Activated CD4-positive, alpha-beta memory T cell treated with anti-CD3 and anti-CD28 coated beads for 36 hours (primary cell): ENCODE measurements around the gene DAPK2. TPM values are rescaled to one million over a fixed set of nuclear protein-coding genes. Genes with fewer than 3 reads are reported as not detected.
A peak's percentile ranks its signal among the peaks of the same experiment; 100 is the strongest.

Source experiments
- CTCF ChIA-PET: fragments of 350-600 bp; sonication (Branson Sonifier 250); formaldehyde crosslinking; loops from one replicate; lab custom pipeline; 2021; ENCODE audit warnings: antibody characterized with exemption, inconsistent platforms; lab: Charles Lee
- POLR2A ChIA-PET: fragments of 350-600 bp; sonication (Branson Sonifier 250); formaldehyde crosslinking; loops from one replicate; lab custom pipeline; 2021; ENCODE audit warnings: antibody characterized with exemption; lab: Charles Lee
- DNase-seq: peaks from one replicate; pipeline ENCODE4 v3.0.0-alpha.2; 2020
- H3K27ac Mint-ChIP-seq: one replicate; pipeline ENCODE4 v1.8.0; 2021; ENCODE audit warnings: mixed read lengths
- H3K27me3 Mint-ChIP-seq: one replicate; pipeline ENCODE4 v1.8.0; 2021; ENCODE audit warnings: mixed read lengths
- H3K36me3 Mint-ChIP-seq: one replicate; pipeline ENCODE4 v1.8.0; 2021; ENCODE audit warnings: mixed read lengths
- H3K4me1 Mint-ChIP-seq: one replicate; pipeline ENCODE4 v1.8.0; 2021; ENCODE audit warnings: low read depth, mixed read lengths
- H3K4me3 Mint-ChIP-seq: one replicate; pipeline ENCODE4 v1.8.0; 2021; ENCODE audit warnings: mild to moderate bottlenecking, mixed read lengths
- H3K9me3 Mint-ChIP-seq: one replicate; pipeline ENCODE4 v1.8.0; 2021; ENCODE audit warnings: mixed read lengths
- intact Hi-C: fragments of 100-400 bp; cut with micrococcal nuclease; formaldehyde crosslinking; loops from one replicate; pipeline ENCODE4 v1.15.1; 2023
- total RNA-seq, 2 experiments: library from RNA; stranded (reverse); gene quantifications; one replicate each; pipeline ENCODE4 v1.2.3, GENCODE V29; 2021

The DAPK2 gene
- total RNA-seq, 2 experiments from 2014 or later = 0.81 to 0.87 TPM

GRCh38 chr15:64019764-64020163, 26.5 kb downstream of the DAPK2 start:
- Mint-ChIP-seq H3K4me3 (no peak overlapping the region), H3K27me3 (no peaks in the 10 kb centered on the region), H3K9me3 (peaks cover 5% of the 10 kb centered on the region), H3K36me3 (no peaks in the 10 kb centered on the region), H3K4me1 (no peaks in the 10 kb centered on the region), H3K27ac (no peak overlapping the region)
- CTCF ChIA-PET = no interaction called here
- intact Hi-C loops = no loop called here
- no peak for DNase-seq
- POLR2A ChIA-PET = no interaction called here

- CTCF ChIA-PET = no interaction called here
- POLR2A ChIA-PET = no interaction called here
- Mint-ChIP-seq H3K27me3 (no peaks in the 10 kb centered on the region), H3K4me3 (no peak overlapping the region), H3K4me1 (peaks cover 9% of the 10 kb centered on the region), H3K27ac (no peak overlapping the region), H3K36me3 (no peaks in the 10 kb centered on the region), H3K9me3 (peaks cover 5% of the 10 kb centered on the region)
- intact Hi-C loops = no loop called here
- no peak for DNase-seq
These were observed 28.6 kb downstream of the DAPK2 start for GRCh38 chr15:64017591-64018163.

- peaks cover 9% of the 10 kb centered on the region for H3K4me1 Mint-ChIP-seq
- no peak for DNase-seq
- no peak overlapping the region for H3K4me3 Mint-ChIP-seq
- no peaks in the 10 kb centered on the region for H3K36me3 Mint-ChIP-seq
- no peaks in the 10 kb centered on the region for H3K27me3 Mint-ChIP-seq
- intact Hi-C loops = no loop called here
- peaks cover 5% of the 10 kb centered on the region for H3K9me3 Mint-ChIP-seq
- H3K27ac Mint-ChIP-seq = no peak overlapping the region
- ChIA-PET CTCF (no interaction called here), POLR2A (no interaction called here)
These were observed 29.1 kb downstream of the DAPK2 start for GRCh38 chr15:64017082-64017588.

- intact Hi-C loops = no loop called here
- ChIA-PET POLR2A (no interaction called here), CTCF (no interaction called here)
- H3K4me3 Mint-ChIP-seq = no peak overlapping the region
- H3K4me1 Mint-ChIP-seq = peaks cover 12% of the 10 kb centered on the region
- no peak for DNase-seq
- H3K36me3 Mint-ChIP-seq = no peaks in the 10 kb centered on the region
- no peak overlapping the region for H3K27ac Mint-ChIP-seq
- no peaks in the 10 kb centered on the region for H3K27me3 Mint-ChIP-seq
- peaks cover 5% of the 10 kb centered on the region for H3K9me3 Mint-ChIP-seq
These were observed 30.0 kb downstream of the DAPK2 start for GRCh38 chr15:64016257-64016656.

GRCh38 chr15:64014995-64015394, 31.3 kb downstream of the DAPK2 start:
- H3K4me1 Mint-ChIP-seq = peaks cover 24% of the 10 kb centered on the region
- H3K27ac Mint-ChIP-seq = no peak overlapping the region
- H3K9me3 Mint-ChIP-seq = no peaks in the 10 kb centered on the region
- no peak for DNase-seq
- H3K4me3 Mint-ChIP-seq = no peak overlapping the region
- POLR2A ChIA-PET = no interaction called here
- no peaks in the 10 kb centered on the region for H3K36me3 Mint-ChIP-seq
- CTCF ChIA-PET = no interaction called here
- H3K27me3 Mint-ChIP-seq = no peaks in the 10 kb centered on the region
- intact Hi-C loops = loop anchor here (5.0 kb wide), 1 partner anchor 68 kb away; no protein-coding TSS in a partner anchor

GRCh38 chr15:64013179-64014062, 32.9 kb downstream of the DAPK2 start:
- intact Hi-C loops = loop anchor here (1.0 to 5.0 kb wide), 2 partner anchors 27 to 66 kb away; no protein-coding TSS in a partner anchor
- Mint-ChIP-seq H3K27me3 (no peaks in the 10 kb centered on the region), H3K4me3 (no peak overlapping the region), H3K27ac (no peak overlapping the region), H3K36me3 (no peaks in the 10 kb centered on the region), H3K9me3 (no peaks in the 10 kb centered on the region), H3K4me1 (peaks cover 39% of the 10 kb centered on the region)
- DNase-seq = peak; percentile 51
- ChIA-PET CTCF (interaction anchor here (1.2 to 1.5 kb wide), 2 partner anchors 43 to 68 kb away, joined by 3 to 7 read pairs; no protein-coding TSS in a partner anchor), POLR2A (interaction anchor here (1.0 kb wide), 1 partner anchor 27 kb away, joined by 3 read pairs; no protein-coding TSS in a partner anchor)

GRCh38 chr15:64011736-64012135, 34.5 kb downstream of the DAPK2 start:
- CTCF ChIA-PET = interaction anchor here (1.0 to 3.9 kb wide), 3 partner anchors 33 to 57 kb away, joined by 4 to 37 read pairs (median 12); partner anchors contain the start of gene DAPK2
- DNase-seq = no peak
- H3K4me3 Mint-ChIP-seq = no peak overlapping the region
- H3K27ac Mint-ChIP-seq = no peak overlapping the region
- intact Hi-C loops = loop anchor here (1.0 to 5.0 kb wide), 4 partner anchors 64 to 532 kb away; partner anchors contain the start of gene SNX1
- H3K27me3 Mint-ChIP-seq = no peaks in the 10 kb centered on the region
- no peaks in the 10 kb centered on the region for H3K36me3 Mint-ChIP-seq
- H3K9me3 Mint-ChIP-seq = no peaks in the 10 kb centered on the region
- peaks cover 42% of the 10 kb centered on the region for H3K4me1 Mint-ChIP-seq
- POLR2A ChIA-PET = interaction anchor here (1.3 to 3.2 kb wide), 2 partner anchors 41 to 42 kb away, joined by 3 to 21 read pairs; no protein-coding TSS in a partner anchor

- Mint-ChIP-seq H3K36me3 (no peaks in the 10 kb centered on the region), H3K4me1 (peaks cover 42% of the 10 kb centered on the region), H3K4me3 (peak overlapping the region; percentile 5), H3K27me3 (no peaks in the 10 kb centered on the region), H3K9me3 (no peaks in the 10 kb centered on the region), H3K27ac (peak overlapping the region; percentile 83)
- intact Hi-C loops = loop anchor here (1.0 to 5.0 kb wide), 6 partner anchors 39 to 531 kb away; partner anchors contain the start of gene SNX1
- peak; percentile 92 for DNase-seq
- CTCF ChIA-PET = interaction anchor here (1.0 to 3.9 kb wide), 10 partner anchors 13 to 258 kb away, joined by 3 to 37 read pairs (median 8); partner anchors contain the start of gene DAPK2
- POLR2A ChIA-PET = interaction anchor here (0.7 to 3.2 kb wide), 9 partner anchors 22 to 83 kb away, joined by 3 to 21 read pairs (median 4); partner anchors contain the start of genes CIAO2A and DAPK2
These were observed 35.6 kb downstream of the DAPK2 start for GRCh38 chr15:64010719-64011118.

GRCh38 chr15:64009798-64010261, 36.5 kb downstream of the DAPK2 start:
- Mint-ChIP-seq H3K27ac (peak overlapping the region; percentile 83), H3K4me1 (peaks cover 42% of the 10 kb centered on the region), H3K4me3 (peak overlapping the region; percentile 42), H3K27me3 (no peaks in the 10 kb centered on the region), H3K9me3 (no peaks in the 10 kb centered on the region), H3K36me3 (no peaks in the 10 kb centered on the region)
- ChIA-PET CTCF (interaction anchor here (1.0 to 3.9 kb wide), 13 partner anchors 10 to 257 kb away, joined by 3 to 37 read pairs (median 4); partner anchors contain the start of genes CIAO2A and DAPK2), POLR2A (interaction anchor here (1.0 to 3.2 kb wide), 7 partner anchors 23 to 177 kb away, joined by 3 to 21 read pairs (median 4); partner anchors contain the start of genes CIAO2A and DAPK2)
- peak; percentile 79 for DNase-seq
- intact Hi-C loops = loop anchor here (1.0 to 5.0 kb wide), 7 partner anchors 23 to 399 kb away; partner anchors contain the start of genes DAPK2 and SNX1

- intact Hi-C loops = loop anchor here (1.0 kb wide), 2 partner anchors 22 to 37 kb away; partner anchors contain the start of gene DAPK2
- Mint-ChIP-seq H3K4me1 (peaks cover 42% of the 10 kb centered on the region), H3K4me3 (no peak overlapping the region), H3K27ac (peak overlapping the region; percentile 83), H3K27me3 (no peaks in the 10 kb centered on the region), H3K9me3 (no peaks in the 10 kb centered on the region), H3K36me3 (no peaks in the 10 kb centered on the region)
- ChIA-PET POLR2A (interaction anchor here (0.5 to 3.2 kb wide), 5 partner anchors 37 to 418 kb away, joined by 3 to 21 read pairs (median 4); partner anchors contain the start of genes CIAO2A and DAPK2), CTCF (interaction anchor here (0.6 to 3.9 kb wide), 12 partner anchors 10 to 257 kb away, joined by 3 to 37 read pairs (median 6); partner anchors contain the start of genes CIAO2A and DAPK2)
- peak; percentile 50 for DNase-seq
These were observed 37.0 kb downstream of the DAPK2 start for GRCh38 chr15:64009241-64009640.

GRCh38 chr15:64008177-64008576, 38.1 kb downstream of the DAPK2 start:
- no peaks in the 10 kb centered on the region for H3K9me3 Mint-ChIP-seq
- ChIA-PET CTCF (interaction anchor here (2.4 to 3.9 kb wide), 3 partner anchors 21 to 63 kb away, joined by 7 to 37 read pairs (median 15); partner anchors contain the start of gene DAPK2), POLR2A (no interaction called here)
- H3K4me3 Mint-ChIP-seq = no peak overlapping the region
- H3K36me3 Mint-ChIP-seq = no peaks in the 10 kb centered on the region
- H3K27me3 Mint-ChIP-seq = no peaks in the 10 kb centered on the region
- no peak for DNase-seq
- H3K4me1 Mint-ChIP-seq = peaks cover 39% of the 10 kb centered on the region
- intact Hi-C loops = no loop called here
- no peak overlapping the region for H3K27ac Mint-ChIP-seq
